Panc1 (cell line): ENCODE results near the gene KNDC1. TPM values are rescaled to one million over a fixed set of nuclear protein-coding genes. Genes with fewer than 3 reads are reported as not detected.
"Not testable (repeated sequence)": the region's sequence is repeated elsewhere in the genome, so short reads cannot be mapped to it uniquely, and the experiment has no call there.

Experiments
- ATAC-seq: fragments of 200-7000 bp; cut with Tn5 transposase; 2 replicates; pipeline ENCODE4 v1.9.1; 2020; ENCODE audit warnings: mild to moderate bottlenecking, moderate library complexity
- BruUV-seq: library from RNA; stranded (reverse); fragments of 400-500 nt; replicated peaks from 2 replicates; lab custom pipeline; 2021; lab: Mats Ljungman, UMichigan
- CTCF ChIA-PET: fragments of 300-600 bp; sonication (Branson Sonifier 250); formaldehyde crosslinking; loops from one replicate; lab custom pipeline; 2022; ENCODE audit warnings: antibody characterized with exemption; lab: Charles Lee
- POLR2A ChIA-PET: fragments of 300-600 bp; sonication (Branson Sonifier 250); formaldehyde crosslinking; loops from one replicate; lab custom pipeline; 2022; ENCODE audit warnings: antibody characterized with exemption; lab: Charles Lee
- DNase-seq: peaks from one replicate; pipeline ENCODE4 v3.0.0-alpha.2; 2010; ENCODE audit warnings: low read depth, low spot score
- H3K27ac ChIP-seq: 2 replicates; pipeline ENCODE4 v1.5.1; 2011; ENCODE audit warnings: mild to moderate bottlenecking, low read length, inconsistent platforms
- H3K27me3 ChIP-seq: fragments of 200-500 bp; sonication (Bioruptor generic); 2 replicates; pipeline ENCODE4 v1.6.0; 2014; ENCODE audit warnings: low read length, inconsistent platforms; ENCODE audit not compliant: control insufficient read depth, insufficient read depth
- H3K36me3 ChIP-seq: fragments of 200-500 bp; sonication (Bioruptor generic); 2 replicates; pipeline ENCODE4 v1.5.1; 2014; ENCODE audit warnings: inconsistent platforms, mild to moderate bottlenecking, low read length, moderate library complexity; ENCODE audit not compliant: control insufficient read depth, insufficient read depth
- H3K4me1 ChIP-seq: 2 replicates; pipeline ENCODE4 v1.5.1; 2011; ENCODE audit warnings: inconsistent platforms, mild to moderate bottlenecking, low read length, moderate library complexity; ENCODE audit not compliant: control insufficient read depth, insufficient read depth
- H3K4me3 ChIP-seq, 2 experiments: 2 replicates each; pipeline ENCODE4 v1.5.1; 2011 to 2012; ENCODE audit warnings: low read depth in 2 of 2, low read length in 2 of 2, mild to moderate bottlenecking in 2 of 2, inconsistent platforms in 1 of 2, moderate library complexity in 1 of 2
- H3K9me3 ChIP-seq: fragments of 200-500 bp; sonication (Bioruptor generic); 2 replicates; pipeline ENCODE4 v1.5.1; 2014; ENCODE audit warnings: low read depth, mild to moderate bottlenecking, inconsistent platforms, low read length, moderate library complexity; ENCODE audit not compliant: control insufficient read depth, insufficient read depth
- POLR2AphosphoS5 ChIP-seq: IDR thresholded peaks from 2 replicates; pipeline ENCODE4 v1.6.1; 2012; ENCODE audit warnings: mild to moderate bottlenecking, low read depth, low read length, moderate library complexity
- SIN3A ChIP-seq: IDR thresholded peaks from 2 replicates; pipeline ENCODE4 v1.6.1; 2012; ENCODE audit warnings: low read depth, mild to moderate bottlenecking, low read length, moderate library complexity, borderline replicate concordance; ENCODE audit not compliant: insufficient read depth
- TCF7L2 ChIP-seq: IDR thresholded peaks from 2 replicates; pipeline ENCODE4 v1.6.1; 2011; ENCODE audit warnings: mild to moderate bottlenecking, low read depth, low read length, inconsistent platforms
- in situ Hi-C: cut with HindIII; loops from 2 replicates; pipeline ENCODE4 v1.10.0; 2016; ENCODE audit warnings: low sequenced_read_pairs, low pct_unique_long_range_greater_than_20kb
- intact Hi-C: fragments of 100-400 bp; cut with micrococcal nuclease; formaldehyde crosslinking; loops from one replicate; pipeline ENCODE4 v1.10.0; 2022; ENCODE audit not compliant: unreplicated experiment
- total RNA-seq: library from RNA; stranded (reverse); gene quantifications from one replicate; pipeline ENCODE4 v1.2.1, GENCODE V29; 2021; ENCODE audit not compliant: unreplicated experiment
- TF ChIP-seq, protein P1 (sequence below): fragments of 450-650 bp; IDR thresholded peaks from 2 replicates; pipeline ENCODE4 v1.5.1; 2017; ENCODE audit warnings: mild to moderate bottlenecking
- TF ChIP-seq, protein P2 (sequence below), 2 experiments: IDR thresholded peaks; 2 replicates each; pipeline ENCODE4 v1.6.1; 2011 to 2012; ENCODE audit warnings: low read depth in 2 of 2, control low read depth in 1 of 2, low read length in 1 of 2, mild to moderate bottlenecking in 1 of 2, moderate library complexity in 1 of 2; ENCODE audit not compliant: insufficient read depth in 1 of 2

Gene KNDC1
- total RNA-seq, 1 experiment from 2014 or later, result 2.6 TPM

DNA sequence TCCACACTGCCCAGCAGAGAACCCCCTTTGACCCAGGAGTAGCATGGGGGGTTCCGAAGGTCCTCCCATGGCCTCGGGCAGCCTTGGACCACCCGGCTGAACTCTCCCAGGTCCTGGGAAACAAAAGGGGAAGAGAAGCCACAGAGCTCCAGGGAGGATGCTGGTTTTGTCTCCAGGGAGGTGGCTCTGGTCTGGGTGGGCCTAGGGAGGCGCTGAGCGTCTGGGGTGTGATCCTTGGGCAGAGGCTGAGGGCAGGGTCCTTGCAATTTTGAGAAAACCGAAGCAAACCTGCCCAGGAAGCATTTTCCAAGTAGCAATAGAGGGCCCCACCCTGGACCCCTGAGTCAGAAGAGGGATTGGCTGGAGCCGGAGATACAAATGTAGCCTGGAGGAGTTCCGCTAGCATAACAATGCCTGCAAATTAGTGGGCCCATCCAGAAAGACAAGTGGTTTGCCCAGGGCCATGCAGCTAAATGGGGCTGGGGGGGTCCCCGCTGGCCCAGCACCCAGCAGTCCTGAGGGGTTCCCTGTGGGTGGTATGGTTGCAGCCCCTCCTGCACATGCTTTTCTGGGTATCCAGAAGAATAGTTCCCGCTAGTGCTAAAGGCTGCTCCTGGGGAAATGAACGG, 72.0 kb downstream of the KNDC1 start:
- ChIA-PET POLR2A (no interaction called here), CTCF (no interaction called here)
- Histone ChIP-seq H3K27ac (no peak overlapping the region), H3K27me3 (peaks cover 3% of the 10 kb centered on the region; the same call in 1 of the 2 replicates), H3K9me3 (no peaks in the 10 kb centered on the region), H3K36me3 (no peaks in the 10 kb centered on the region), H3K4me3 (no peak overlapping the region), H3K4me1 (no peaks in the 10 kb centered on the region)
- no peak for ATAC-seq
- in situ Hi-C loops (no loop called here), intact Hi-C loops (no loop called here)
- TF ChIP-seq, protein P1, sequence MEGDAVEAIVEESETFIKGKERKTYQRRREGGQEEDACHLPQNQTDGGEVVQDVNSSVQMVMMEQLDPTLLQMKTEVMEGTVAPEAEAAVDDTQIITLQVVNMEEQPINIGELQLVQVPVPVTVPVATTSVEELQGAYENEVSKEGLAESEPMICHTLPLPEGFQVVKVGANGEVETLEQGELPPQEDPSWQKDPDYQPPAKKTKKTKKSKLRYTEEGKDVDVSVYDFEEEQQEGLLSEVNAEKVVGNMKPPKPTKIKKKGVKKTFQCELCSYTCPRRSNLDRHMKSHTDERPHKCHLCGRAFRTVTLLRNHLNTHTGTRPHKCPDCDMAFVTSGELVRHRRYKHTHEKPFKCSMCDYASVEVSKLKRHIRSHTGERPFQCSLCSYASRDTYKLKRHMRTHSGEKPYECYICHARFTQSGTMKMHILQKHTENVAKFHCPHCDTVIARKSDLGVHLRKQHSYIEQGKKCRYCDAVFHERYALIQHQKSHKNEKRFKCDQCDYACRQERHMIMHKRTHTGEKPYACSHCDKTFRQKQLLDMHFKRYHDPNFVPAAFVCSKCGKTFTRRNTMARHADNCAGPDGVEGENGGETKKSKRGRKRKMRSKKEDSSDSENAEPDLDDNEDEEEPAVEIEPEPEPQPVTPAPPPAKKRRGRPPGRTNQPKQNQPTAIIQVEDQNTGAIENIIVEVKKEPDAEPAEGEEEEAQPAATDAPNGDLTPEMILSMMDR, result no peak
- TF ChIP-seq, protein P2, sequence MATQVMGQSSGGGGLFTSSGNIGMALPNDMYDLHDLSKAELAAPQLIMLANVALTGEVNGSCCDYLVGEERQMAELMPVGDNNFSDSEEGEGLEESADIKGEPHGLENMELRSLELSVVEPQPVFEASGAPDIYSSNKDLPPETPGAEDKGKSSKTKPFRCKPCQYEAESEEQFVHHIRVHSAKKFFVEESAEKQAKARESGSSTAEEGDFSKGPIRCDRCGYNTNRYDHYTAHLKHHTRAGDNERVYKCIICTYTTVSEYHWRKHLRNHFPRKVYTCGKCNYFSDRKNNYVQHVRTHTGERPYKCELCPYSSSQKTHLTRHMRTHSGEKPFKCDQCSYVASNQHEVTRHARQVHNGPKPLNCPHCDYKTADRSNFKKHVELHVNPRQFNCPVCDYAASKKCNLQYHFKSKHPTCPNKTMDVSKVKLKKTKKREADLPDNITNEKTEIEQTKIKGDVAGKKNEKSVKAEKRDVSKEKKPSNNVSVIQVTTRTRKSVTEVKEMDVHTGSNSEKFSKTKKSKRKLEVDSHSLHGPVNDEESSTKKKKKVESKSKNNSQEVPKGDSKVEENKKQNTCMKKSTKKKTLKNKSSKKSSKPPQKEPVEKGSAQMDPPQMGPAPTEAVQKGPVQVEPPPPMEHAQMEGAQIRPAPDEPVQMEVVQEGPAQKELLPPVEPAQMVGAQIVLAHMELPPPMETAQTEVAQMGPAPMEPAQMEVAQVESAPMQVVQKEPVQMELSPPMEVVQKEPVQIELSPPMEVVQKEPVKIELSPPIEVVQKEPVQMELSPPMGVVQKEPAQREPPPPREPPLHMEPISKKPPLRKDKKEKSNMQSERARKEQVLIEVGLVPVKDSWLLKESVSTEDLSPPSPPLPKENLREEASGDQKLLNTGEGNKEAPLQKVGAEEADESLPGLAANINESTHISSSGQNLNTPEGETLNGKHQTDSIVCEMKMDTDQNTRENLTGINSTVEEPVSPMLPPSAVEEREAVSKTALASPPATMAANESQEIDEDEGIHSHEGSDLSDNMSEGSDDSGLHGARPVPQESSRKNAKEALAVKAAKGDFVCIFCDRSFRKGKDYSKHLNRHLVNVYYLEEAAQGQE (IDR thresholded peaks at IDR 0.05; ENCODE audit: insufficient read depth in 1 of 2, low read depth in 2 of 2, low read length in 1 of 2), result no peak
- TF ChIP-seq TCF7L2, result no peak
- no peak for TF ChIP-seq POLR2AphosphoS5
- TF ChIP-seq SIN3A, result no peak
- no peak for DNase-seq
- no TSS peak for BruUV-seq

DNA sequence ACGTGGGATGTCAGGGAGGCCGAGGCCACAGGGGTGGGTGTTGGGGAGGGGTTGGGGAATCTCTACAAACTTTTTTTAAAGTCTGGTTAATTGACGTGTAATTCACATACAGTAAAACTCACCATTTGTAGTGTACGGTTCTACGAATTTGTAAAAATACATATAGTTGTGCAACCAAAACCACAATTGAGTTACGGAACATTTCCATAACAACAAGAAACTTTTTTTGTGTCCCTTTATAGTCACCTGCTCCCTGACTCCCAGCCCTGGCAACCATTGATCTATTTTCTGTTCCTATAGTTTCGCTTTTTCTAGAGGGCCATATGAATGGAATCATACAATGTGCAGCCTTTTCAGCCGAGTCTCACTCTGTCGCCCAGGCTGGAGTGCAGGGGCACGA, 74.8 kb downstream of the KNDC1 start:
- intact Hi-C loops, BruUV-seq, CTCF ChIA-PET: not testable (repeated sequence)

DNA sequence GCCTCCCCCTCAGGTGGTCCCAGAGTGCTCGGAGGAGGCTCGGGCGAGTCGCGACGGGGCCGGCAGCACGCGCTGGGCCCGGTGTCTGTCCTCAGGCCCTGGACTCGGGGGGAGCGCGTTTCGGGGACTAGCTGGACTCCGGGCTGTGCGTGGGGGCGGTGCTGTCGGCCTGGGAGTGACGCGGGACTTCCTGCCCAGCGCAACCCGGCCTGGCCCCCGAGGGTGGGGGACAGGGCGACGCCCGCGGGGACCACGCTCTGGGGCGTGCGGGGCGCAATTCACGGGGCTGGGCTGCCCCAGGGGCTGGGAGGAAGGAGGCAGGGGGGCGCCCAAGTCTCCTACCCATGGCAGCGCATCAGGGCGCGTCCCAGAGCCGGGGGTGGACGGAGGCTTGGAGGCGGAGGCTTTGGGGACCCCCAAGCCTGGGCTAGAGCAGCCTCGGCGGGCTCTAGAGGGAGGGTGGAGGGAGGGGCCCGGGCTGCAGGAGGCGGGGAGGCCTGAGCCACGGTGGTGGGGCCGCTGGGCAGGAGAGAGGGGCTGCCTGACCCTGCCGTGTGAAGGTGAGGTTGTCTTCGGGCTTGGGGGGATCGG, 75.3 kb downstream of the KNDC1 start:
- intact Hi-C loops, result no loop called here
- no TSS peak for BruUV-seq
- ChIA-PET CTCF (interaction anchor here (0.7 kb wide), 1 partner anchor 130 kb away, joined by 3 read pairs; no protein-coding TSS in a partner anchor), POLR2A (no interaction called here)
- H3K27ac ChIP-seq, result no peak overlapping the region
- in situ Hi-C loops, result no loop called here
- no peak for TF ChIP-seq SIN3A
- no peak for TF ChIP-seq TCF7L2
- no peak for TF ChIP-seq POLR2AphosphoS5
- TF ChIP-seq, protein P2 (IDR thresholded peaks at IDR 0.05; ENCODE audit: insufficient read depth in 1 of 2, low read depth in 2 of 2, low read length in 1 of 2), result no peak
- TF ChIP-seq, protein P1, result no peak
- H3K9me3 ChIP-seq, result no peaks in the 10 kb centered on the region
- H3K4me3 ChIP-seq, result no peak overlapping the region
- H3K36me3 ChIP-seq, result no peaks in the 10 kb centered on the region
- DNase-seq (no peak), ATAC-seq (no peak)
- H3K27me3 ChIP-seq, result peaks cover 4% of the 10 kb centered on the region; the same call in 1 of the 2 replicates
- H3K4me1 ChIP-seq, result no peaks in the 10 kb centered on the region

More for the DNA sequence above, 74.8 kb downstream of the KNDC1 start:
- H3K9me3 ChIP-seq, DNase-seq, H3K4me3 ChIP-seq, H3K27me3 ChIP-seq, H3K27ac ChIP-seq, H3K4me1 ChIP-seq, H3K36me3 ChIP-seq, in situ Hi-C loops, ATAC-seq, POLR2A ChIA-PET: not testable (repeated sequence)
